GM13976 (cell line): ENCODE results near the gene SPDYA.

Source experiments
- DNase-seq: peaks from one replicate; pipeline ENCODE4 v3.0.0; 2012; ENCODE audit warnings: low spot score
- in situ Hi-C: fragments of 300-500 bp; cut with MboI; formaldehyde crosslinking; loops from one replicate; pipeline ENCODE4 v1.12.0; 2022; ENCODE audit warnings: low sequenced_read_pairs, mixed read lengths, inconsistent platforms; ENCODE audit not compliant: unreplicated experiment
- TF ChIP-seq, protein P1 (sequence below): IDR thresholded peaks from 2 replicates; pipeline ENCODE4 v1.5.1; 2012; ENCODE audit warnings: borderline replicate concordance, mild to moderate bottlenecking; ENCODE audit not compliant: insufficient read depth; ENCODE audit errors: extremely low read depth, missing control alignments, control extremely low read depth

The SPDYA gene

DNA sequence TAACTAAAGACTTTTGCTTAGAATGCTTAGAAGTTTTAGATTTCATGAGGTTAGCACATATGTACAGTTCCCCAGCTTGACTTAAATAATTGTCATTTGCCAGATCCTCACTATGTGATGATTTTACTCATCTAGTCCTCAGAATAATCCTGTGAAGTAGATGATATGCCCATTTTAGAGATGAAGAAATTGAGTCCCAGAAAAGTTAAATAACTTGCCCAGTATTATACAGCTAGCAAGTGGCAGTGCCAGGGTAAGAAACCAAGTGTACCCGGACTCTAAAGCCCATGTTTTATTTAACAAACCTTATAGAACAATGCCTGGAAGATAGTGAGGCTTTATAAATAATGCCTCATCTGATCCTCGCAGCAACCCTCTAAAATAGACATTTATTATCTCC lies 28.3 kb downstream of the SPDYA start:
- in situ Hi-C loops = no loop called here
- TF ChIP-seq, protein P1, sequence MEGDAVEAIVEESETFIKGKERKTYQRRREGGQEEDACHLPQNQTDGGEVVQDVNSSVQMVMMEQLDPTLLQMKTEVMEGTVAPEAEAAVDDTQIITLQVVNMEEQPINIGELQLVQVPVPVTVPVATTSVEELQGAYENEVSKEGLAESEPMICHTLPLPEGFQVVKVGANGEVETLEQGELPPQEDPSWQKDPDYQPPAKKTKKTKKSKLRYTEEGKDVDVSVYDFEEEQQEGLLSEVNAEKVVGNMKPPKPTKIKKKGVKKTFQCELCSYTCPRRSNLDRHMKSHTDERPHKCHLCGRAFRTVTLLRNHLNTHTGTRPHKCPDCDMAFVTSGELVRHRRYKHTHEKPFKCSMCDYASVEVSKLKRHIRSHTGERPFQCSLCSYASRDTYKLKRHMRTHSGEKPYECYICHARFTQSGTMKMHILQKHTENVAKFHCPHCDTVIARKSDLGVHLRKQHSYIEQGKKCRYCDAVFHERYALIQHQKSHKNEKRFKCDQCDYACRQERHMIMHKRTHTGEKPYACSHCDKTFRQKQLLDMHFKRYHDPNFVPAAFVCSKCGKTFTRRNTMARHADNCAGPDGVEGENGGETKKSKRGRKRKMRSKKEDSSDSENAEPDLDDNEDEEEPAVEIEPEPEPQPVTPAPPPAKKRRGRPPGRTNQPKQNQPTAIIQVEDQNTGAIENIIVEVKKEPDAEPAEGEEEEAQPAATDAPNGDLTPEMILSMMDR = no peak
- DNase-seq = no peak

DNA sequence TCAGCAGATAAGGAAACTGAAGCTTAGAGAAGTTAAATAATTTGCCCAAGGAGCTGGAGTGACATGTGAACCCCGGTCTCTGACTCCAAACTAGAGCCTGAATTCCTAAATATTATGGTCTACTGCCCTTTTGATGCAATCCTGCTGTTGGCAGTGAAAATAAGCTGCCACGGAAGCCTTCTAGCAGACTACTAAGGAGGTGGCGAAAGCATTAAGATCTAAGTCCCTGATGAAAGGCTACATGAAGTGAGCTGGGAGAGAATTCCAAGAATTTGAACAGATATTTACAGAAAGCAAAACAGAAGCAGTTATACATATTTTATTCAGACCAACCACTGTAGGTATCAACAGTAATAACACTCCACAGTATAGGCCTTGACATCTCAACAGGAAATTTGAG lies 31.4 kb downstream of the SPDYA start:
- TF ChIP-seq, protein P1 = no peak
- DNase-seq = no peak
- in situ Hi-C loops = no loop called here

DNA sequence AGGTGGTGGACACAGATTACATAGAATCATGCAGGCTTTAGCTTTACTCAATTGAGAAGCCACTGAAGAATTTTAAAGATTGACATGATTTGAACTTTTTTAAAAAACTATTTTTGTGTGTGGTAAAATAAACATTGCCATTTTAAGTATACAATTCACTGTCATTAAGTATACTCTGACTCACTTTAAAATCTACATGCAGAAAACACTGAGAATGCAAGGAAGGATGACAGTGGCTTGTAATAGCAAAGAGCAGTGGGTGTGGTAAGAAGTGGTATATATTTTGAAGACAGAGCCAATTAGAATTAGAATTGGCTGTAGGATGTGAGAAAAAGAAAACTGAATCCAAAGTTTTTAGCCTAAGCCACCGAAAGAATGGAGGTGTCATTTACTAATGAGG lies 44.6 kb downstream of the SPDYA start:
- TF ChIP-seq, protein P1 = no peak
- in situ Hi-C loops = no loop called here
- no peak for DNase-seq

DNA sequence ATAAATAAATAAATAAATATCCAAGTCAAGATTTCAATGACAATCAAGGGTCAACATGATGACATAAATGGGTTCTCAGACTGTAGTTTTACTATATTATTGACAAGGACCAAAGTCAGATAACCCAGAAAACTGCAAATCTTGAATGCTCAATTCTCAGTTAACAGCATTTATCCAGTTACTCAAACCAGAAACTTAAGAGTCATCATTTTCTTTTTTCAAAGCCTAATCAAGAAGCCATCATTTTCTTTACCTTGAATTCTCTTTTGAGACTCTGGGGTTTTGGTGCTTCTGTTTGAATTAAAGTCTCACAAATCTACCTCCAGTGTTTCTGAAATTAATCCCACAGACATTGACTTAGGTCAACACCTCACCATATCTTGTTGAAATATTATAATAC lies 45.3 kb downstream of the SPDYA start:
- DNase-seq = no peak
- TF ChIP-seq, protein P1 = no peak
- in situ Hi-C loops = no loop called here

DNA sequence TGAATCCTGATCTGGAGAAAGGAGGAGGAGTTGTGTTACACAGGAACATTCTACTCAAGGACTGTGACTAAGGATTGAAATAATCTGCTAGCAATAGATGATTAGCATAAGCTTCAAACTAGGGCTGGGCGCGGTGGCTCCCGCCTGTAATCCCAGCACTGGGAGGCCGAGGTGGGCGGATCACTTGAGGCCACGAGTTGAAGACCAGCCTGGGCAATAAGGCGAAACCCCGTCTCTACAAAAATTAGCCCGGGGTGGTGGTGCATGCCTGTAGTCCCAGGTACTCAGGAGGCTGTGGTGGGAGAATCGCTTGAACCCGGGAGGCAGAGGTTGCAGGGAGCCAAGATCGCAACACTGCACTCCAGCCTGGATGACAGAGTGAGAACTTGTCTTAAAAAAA lies 58.0 kb downstream of the SPDYA start:
- in situ Hi-C loops = no loop called here
- TF ChIP-seq, protein P1 = no peak
- no peak for DNase-seq

DNA sequence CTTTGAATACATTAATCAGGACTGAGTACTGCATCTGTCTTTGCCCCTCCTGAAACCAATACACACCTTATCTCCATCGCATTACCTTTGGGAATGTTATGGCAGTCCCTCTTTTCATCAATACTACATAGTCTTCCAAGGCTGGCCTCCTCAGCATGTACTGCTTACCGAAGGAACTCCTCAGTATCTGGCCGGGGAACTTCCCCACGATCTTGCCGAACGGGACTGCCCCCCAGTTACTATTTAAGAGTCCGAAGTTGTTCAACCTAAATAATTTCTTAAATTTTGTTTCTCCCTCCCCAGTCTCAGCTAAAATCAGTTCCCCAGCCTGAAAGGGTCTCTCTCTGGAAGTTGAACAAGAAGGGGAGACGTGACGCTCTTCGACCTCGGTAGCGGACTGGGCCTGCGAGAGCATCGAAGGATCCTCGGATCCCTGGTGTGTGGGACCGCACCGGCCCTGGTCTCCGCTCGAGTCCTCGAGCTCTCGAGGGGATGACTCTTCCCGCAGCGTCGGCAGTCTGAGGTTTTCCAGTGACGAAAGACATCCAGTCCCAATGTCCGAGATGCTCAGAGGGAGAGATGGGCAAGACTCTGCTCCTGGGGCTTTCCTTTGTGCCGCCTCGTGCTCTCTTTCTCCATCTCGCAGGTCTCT lies 59.0 kb downstream of the SPDYA start:
- TF ChIP-seq, protein P1 = no peak
- peak; percentile 41 for DNase-seq
- in situ Hi-C loops = no loop called here
